SU-DHL-6 (cell line): Measurements from ENCODE around the gene BMERB1.
"Not testable (repeated sequence)": the region's sequence is repeated elsewhere in the genome, so short reads cannot be mapped to it uniquely, and the experiment has no call there.

ENCODE experiments used
- EZH2phosphoT487 ChIP-seq: fragments of 200-600 bp; sonication (generic), shearing (Covaris generic); conservative IDR thresholded peaks from 2 replicates; pipeline ENCODE4 v1.6.1; 2018; ENCODE audit warnings: mild to moderate bottlenecking, antibody characterized with exemption, low read length, moderate library complexity, mixed read lengths
- TF ChIP-seq, protein P1 (sequence below): fragments of 200-600 bp; sonication (generic); IDR thresholded peaks from one replicate; pipeline ENCODE4 v1.5.1; 2017; ENCODE audit warnings: antibody characterized with exemption, mild to moderate bottlenecking, low read length, moderate library complexity; ENCODE audit not compliant: insufficient read depth, poor library complexity, severe bottlenecking

DNA sequence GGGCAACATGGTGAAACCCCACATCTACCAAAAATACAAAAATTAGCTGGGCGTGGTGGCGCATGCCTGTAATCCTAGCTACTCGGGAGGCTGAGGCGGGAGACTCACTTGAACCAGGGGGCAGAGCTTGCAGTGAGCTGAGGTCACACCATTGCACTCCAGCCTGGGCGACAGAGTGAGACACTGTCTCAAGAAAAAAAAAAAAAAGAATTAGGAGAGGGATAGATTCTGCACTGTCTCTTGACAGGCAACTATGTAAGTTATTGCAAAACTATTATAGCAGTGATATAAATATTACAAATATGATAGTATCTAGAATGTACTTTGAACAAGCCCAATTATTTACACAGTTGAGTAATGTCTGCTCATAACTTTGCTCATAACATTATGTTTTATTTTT, 7.8 kb downstream of the BMERB1 start:
- TF ChIP-seq, protein P1, sequence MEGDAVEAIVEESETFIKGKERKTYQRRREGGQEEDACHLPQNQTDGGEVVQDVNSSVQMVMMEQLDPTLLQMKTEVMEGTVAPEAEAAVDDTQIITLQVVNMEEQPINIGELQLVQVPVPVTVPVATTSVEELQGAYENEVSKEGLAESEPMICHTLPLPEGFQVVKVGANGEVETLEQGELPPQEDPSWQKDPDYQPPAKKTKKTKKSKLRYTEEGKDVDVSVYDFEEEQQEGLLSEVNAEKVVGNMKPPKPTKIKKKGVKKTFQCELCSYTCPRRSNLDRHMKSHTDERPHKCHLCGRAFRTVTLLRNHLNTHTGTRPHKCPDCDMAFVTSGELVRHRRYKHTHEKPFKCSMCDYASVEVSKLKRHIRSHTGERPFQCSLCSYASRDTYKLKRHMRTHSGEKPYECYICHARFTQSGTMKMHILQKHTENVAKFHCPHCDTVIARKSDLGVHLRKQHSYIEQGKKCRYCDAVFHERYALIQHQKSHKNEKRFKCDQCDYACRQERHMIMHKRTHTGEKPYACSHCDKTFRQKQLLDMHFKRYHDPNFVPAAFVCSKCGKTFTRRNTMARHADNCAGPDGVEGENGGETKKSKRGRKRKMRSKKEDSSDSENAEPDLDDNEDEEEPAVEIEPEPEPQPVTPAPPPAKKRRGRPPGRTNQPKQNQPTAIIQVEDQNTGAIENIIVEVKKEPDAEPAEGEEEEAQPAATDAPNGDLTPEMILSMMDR = not testable (repeated sequence)
- TF ChIP-seq EZH2phosphoT487 = not testable (repeated sequence)
